NCI-H2227 treated with DMSO at 0.1 percent for 48 hours (cell line): Measurements from ENCODE around the gene UTP25.
"Not testable (repeated sequence)": the region's sequence is repeated elsewhere in the genome, so short reads cannot be mapped to it uniquely, and the experiment has no call there.

Experiments used
- DNase-seq: peaks from one replicate; lab custom pipeline; 2025; lab: John Stamatoyannopoulos, UW

UTP25 gene

DNA sequence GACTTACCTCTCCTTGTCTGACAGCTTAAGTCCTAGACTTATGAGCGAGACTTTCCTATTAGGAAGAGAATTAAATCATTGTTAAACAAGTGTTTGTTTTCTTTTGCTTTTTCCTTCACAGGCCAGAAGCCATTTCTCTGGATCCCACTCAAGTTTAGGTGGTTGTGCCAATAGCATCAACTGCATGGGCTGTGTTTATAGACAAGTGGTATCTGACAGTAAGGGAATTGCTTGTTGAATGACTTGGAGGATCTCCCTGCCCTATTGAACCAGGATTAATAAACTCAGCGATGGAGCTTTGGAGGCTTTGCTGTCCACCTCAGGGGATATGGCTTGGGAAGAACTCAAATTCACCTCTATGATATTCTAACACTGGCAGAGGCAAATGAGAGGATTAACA is 43.7 kb downstream of the UTP25 start:
- DNase-seq, result no peak

DNA sequence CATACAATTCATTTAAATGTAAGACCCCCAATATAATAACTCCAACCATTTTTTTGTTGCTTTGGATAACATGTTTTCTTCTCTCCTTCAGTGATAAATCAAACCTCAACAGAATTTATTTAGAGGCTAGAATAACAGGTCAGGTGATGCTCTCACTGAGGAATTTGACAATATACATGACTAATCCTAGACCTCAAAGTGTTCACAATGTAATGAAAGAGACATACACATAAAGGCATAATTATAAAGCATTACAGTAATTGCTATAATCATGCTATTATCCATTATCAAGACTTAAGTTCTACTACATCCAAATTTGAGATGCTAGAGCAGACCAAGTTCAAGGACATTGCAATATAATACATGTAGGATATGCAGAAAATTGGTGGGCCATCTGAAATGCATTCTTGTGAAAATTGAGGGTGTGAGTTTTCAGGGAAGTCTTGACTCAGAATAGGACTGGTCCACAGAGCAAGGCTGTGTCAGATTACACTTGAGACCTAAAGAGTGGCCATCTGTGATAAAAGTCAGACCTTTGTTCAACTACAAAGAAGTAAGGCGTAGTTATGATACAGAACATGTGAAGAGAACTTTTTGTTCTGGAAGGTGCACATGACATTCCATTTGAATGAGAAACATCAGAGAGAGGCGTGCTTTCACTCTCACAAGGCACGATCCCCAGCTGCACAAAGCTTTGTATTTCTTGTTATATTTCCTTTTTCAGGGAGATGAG is 45.5 kb downstream of the UTP25 start:
- DNase-seq, result peak; percentile 63

DNA sequence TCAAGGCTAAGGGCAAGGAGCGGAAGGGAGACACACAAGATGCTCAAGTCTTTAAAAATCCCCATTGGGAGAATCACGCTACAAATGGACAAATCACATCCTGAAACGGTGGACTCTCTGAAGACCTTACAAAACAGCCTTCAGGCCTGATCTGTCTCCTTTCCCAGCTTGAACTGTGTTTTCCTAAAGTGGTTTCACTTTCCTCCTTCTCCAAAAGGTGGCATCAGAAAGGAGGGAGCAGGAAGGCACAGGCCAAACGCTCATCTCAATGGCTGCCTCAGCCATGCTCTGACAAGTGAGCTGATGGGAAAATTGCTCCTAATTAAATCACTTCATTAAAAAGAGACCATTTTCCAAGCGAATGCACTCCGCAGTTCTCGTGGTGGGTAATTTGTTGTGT is 47.7 kb downstream of the UTP25 start:
- DNase-seq, result peak; percentile 74

DNA sequence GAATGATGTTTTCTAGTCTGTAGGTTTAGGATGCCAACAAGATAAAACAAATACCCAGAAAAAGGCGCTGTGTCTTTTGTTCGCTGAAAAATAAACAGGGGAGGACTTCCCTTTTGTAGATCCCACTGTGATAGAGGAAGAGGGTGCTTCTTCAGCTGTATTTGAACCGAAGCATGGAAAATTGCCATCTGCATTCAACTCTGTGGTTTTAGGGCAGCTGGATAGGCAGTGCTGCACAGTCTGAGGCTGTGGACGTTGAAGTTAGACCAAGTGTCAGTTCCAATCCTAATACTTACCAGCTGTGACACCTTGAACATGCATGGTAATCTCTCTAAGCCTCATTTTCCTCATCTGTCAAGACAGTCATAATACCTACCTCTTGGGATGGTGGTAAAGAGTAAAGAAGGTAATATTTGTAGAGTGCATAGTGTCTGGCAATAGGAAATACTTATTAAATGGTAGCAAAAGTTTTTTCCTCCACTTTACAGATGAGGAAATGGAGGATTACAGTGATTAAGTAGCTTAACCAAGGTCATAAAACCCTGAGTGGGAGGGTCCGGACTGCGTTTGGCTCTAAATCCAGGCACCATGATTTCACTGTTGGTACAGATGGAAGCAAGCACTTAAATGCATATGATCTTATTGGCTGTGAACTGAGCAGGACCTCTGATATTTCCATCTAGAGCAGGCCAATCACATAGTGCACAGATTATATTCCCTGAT is 48.5 kb downstream of the UTP25 start:
- DNase-seq, result no peak

DNA sequence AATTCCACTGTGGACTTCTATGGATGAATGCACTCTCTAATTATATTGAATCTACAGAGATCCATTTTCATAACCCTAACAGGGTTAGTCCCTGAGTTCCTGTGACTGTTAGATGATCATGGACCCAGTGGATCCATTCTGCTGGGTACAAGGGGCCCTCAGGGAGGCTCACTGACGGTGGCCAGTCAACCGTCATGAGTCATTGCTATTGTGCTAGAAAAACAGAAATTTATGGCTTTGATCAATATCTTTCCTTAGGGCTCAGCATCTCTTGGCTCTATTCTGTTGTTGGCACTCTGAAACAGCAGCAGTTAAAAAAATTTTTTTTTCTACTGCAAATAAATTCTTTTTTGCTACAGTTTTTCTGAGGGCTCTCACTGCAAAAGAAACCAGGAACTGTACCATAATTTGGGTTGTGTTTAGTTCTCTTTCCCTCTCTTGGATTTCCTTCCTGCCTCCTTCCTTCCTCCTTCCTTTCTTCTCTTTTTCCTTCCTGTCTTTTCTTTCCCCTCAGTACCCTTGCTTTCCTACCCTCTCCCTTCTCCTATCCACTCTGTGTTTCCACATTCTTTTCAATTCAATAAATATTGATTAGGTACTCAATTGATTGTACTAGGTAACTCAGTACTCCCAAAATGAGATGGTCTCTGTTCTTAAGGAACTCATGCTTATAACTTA is 49.5 kb downstream of the UTP25 start:
- DNase-seq, result no peak

DNA sequence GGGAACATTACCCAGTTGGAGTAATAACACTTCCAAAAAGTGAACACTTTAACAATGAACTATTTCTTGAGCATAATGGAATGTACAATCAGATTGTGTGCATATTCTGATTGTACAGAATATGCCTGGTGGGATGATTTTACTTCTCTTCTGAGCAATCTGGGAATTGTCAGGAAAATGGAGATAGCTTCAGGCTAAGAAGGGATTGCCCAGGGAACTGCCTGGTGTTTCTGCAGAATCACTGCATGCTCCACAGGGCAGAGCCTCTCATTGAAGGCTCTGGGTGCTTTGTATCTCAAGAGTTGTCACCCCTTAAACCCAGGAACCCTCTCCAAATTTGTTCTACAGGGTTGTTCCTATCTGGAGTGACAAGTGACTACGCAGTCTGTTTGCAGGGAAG is 51.2 kb downstream of the UTP25 start:
- no peak for DNase-seq

DNA sequence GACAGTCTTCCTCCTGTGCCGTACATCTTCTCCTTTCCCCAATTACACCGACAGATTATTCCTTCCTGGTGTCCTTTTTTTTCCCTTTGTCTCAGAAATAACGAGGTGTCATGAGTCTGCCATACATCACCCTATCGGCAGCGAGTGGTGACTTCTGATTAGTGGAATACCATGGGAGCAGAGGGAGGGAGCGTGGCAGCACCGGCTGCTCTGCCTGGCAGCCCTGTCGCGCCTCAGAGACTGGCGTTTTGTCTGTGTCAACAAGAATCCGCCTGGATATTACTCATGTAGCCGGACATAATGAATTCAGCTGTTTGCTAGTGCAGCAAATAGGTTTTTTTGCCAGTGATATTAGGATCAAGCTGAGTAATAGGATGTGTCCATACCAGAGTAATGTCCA is 51.8 kb downstream of the UTP25 start:
- DNase-seq, result peak; percentile 86

DNA sequence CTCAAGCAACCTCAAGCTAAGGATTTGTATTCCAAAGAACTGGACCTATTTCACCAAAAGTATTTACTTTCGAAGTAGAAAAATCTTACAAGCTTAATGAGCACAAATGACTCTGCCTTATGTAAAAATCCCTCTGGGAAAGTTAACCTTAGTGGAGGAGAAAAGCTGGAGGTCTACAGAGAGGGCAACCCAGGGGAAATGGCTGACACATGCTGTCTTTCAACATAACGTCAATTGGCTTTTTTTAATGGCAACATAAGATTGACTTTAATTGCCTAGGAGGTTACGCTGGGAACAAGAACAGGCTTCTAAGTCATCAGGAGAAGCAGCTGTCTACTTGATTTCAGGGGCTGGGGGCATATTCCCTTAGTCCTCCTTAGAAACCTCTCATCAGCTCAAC is 52.3 kb downstream of the UTP25 start:
- peak; percentile 47 for DNase-seq

DNA sequence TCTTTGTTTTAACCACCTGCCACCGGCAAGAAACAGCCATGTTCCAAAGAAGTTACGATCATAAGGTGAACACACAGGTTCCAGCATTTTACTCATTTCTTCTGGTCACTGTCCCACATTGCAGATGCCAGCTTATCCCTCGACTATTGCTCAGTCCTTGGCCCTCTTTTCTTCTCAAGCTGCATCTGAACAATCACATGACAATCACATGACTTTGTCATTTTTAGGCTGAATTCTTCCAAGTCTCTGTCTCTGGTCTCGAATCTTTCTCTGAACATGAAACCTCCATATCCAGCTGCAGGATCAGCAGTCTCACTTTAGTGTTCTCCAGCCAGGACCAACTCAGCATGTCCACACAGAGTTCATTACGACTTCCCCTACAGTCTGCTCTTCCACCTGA is 53.8 kb downstream of the UTP25 start:
- no peak for DNase-seq

DNA sequence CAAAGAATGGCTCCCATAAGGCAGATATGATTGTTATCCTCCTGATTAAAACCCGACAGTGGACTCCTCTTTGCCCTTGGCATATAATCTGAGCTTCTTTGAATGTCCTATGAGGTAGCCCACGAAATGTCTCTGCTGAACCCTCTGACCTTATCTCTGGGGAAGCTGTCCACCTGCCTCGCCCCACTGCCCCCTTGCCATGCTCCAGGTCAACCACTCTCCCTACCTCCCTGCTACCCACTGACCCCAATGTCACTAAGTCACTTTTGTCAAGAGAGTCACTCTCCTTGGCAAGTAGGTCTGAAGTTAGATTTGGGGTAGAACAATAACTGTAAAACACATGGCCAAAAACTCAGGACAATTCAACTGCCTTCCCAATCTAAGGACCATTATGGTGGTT is 54.5 kb downstream of the UTP25 start:
- DNase-seq, result no peak

DNA sequence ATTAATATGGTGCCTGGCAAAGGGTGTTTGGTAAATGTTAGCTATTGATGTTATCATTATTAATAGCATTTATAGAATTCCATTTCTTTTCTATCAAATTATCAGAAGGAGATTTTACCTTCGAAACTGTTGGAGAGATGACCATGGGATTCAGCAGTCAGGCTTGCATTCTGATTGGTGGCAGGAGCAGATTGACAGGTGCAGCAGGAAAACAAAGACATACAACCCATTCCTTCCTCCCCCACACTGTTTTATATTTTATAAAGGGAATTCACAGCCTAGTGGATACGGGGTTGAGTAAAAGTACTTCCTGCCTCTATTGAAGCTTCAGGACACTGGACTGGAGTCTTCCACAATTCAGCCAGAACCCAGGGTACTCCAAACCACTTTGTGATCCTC is 55.2 kb downstream of the UTP25 start:
- DNase-seq, result no peak

DNA sequence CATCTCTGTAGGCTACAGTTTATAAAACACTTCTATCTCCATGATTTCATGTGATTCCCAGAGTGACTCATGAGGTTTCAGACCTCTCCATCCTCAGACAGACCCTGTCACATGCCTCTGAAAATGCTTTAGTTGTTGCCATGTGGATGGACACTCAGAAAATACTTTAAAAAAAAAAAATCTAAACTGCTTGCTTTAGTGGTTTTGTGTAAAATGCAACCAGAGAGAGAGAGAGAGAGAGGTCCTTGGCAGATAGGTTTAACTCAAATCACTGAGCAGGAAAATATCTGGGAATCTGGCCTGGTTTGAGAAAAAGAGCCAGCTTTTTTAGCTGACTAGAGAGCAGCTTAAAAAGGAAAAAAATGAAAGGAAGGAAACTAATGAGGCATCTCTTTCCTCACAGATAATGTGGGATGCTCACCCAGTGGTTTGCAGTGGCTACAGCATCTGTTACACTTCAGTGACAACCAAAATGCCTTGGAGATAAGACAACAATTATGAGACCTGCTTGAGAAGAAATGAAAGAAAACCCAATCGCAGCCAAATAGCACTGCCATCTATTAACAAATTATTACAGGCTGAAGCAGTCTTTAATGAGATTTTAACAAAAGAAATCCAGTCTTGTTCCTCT is 55.7 kb downstream of the UTP25 start:
- DNase-seq, result peak; percentile 35

DNA sequence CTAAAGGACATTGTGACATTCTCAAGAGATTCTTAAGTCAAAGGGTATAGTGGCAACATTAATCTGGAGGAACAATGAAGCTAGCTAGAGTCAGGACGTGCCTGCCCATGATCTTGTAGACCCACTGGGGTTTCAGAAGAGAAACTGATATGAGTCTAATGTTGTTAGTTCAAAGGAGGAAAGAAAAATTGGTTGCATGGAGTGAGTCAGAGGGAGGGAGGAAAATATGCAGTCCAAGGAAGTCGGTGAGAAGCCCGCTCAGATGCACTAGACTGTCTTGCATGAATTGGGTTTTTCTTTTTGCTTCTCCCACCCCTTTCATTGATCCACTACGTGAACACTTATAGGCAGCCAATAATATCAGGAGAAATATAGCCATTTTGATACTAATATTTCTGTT is 56.5 kb downstream of the UTP25 start:
- no peak for DNase-seq

DNA sequence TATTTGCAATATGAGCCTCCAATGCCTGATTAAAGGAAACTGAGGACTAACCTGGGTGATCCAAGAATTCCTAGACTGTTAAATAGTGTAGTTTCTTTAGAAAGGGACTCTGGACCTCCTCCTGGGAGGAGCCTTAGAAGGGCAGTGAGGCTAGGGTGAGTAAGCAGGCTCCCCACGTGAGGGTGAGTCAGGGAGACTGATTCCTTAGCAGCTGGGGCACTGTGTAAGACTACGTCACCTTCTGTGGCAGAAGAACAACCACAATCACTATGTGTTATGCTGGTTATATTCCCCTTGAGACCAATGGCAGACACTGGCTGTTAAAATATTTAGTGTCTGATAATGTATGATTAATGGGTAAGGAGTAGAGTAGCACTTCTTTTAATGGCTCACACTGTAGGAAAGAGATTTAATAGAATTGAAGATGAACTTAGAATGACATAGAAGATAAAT is 56.9 kb downstream of the UTP25 start:
- no peak for DNase-seq

DNA sequence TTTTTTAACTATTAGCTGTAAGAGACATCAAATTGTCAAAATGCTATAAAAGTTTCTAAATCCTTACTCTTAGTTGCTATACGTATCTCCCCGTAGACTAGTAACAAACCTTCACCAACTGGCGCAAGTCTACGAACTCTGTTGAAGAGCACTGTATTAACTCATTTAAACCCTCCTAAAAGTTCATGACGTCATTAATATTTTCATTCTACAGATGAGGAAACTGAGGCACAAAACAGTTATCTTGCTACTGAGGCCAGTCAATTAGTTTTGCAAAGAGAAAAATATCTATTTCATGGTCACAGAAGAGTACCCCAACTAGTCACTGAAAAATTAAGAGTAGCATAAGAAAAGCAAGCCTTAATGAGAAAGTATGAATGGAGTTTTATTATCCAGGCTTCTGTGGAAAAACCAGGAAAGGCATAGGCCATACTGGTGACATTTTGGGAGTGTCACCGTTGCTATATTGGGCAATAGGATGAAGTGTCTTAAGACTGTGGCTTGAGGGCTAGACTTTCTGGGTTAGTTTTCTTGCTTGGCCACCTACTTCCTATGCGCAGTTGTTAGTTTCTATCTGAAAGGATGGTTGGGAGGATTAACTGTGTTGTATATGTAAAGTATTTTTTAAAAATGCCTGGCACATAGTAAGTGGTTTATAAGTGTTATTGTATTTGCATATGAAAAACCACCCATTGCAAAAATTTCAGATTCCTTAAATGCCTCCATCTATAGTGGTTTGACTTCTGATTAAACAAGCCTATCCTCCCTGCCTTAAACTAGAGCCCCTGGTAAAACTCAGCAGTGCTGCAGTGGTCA is 57.8 kb downstream of the UTP25 start:
- no peak for DNase-seq

DNA sequence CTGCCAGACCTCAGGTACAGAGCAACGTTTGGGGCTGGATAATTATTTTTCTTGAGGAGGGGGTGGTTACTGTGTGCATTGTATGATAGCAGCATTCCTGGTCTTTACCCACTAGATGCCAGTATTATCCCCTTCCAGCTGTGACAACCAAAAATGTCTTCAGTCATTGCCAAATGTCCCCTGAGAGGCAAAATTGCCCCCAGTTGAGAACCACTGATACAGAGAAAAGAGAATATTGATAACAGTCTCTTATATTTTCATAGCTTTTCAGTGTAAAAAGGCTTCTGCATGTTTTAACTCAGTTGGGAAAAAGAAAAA is 58.4 kb downstream of the UTP25 start:
- DNase-seq, result peak; percentile 39

DNA sequence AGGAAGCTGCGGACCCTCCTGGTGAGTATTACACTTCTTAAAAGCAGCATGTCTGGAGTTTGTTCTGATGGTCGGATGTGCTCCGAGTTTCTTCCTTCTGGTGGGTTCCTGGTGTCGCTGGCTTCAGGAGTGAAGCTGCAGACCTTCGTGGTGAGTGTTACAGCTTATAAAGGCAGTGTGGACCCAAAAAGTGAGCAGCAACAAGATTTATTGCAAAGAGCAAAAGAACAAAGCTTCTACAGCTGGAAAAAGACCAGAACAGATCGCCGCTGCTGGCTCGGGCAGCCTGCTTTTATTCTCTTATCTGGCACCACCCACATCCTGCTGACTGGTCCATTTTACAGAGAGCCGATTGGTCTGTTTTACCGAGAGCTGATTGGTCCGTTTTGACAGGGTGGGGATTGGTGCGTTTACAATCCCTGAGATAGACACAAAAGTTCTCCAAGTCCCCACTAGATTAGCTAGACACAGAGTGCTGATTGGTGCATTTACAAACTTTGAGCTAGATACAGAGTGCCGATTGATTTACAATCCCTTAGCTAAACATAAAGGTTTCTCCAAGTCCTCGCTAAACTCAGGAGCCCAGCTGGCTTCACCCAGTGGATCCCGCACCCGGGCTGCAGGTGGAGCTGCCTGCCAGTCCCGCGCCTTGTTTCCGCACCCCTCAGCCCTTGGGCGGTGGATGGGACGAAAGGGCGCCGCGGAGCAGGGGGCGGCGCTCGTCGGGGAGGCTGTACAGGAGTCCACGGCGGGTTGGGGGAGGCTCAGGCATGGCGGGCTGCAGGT is 60.7 kb downstream of the UTP25 start:
- not testable (repeated sequence) for DNase-seq

DNA sequence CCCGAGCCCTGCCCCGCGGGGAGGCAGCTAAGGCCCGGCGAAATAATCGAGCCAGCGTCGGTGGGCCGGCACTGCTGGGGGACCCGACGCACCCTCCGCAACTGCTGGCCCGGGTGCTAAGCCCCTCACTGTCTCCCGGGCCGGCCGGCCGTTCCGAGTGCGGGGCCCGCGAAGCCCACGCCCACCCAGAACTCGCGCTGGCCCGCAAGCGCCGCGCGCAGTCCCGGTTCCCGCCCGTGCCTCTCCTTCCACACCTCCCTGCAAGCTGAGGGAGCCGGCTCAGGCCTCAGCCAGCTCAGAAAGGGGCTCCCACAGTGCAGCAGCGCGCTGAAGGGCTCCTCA is 61.3 kb downstream of the UTP25 start:
- DNase-seq, result no peak

DNA sequence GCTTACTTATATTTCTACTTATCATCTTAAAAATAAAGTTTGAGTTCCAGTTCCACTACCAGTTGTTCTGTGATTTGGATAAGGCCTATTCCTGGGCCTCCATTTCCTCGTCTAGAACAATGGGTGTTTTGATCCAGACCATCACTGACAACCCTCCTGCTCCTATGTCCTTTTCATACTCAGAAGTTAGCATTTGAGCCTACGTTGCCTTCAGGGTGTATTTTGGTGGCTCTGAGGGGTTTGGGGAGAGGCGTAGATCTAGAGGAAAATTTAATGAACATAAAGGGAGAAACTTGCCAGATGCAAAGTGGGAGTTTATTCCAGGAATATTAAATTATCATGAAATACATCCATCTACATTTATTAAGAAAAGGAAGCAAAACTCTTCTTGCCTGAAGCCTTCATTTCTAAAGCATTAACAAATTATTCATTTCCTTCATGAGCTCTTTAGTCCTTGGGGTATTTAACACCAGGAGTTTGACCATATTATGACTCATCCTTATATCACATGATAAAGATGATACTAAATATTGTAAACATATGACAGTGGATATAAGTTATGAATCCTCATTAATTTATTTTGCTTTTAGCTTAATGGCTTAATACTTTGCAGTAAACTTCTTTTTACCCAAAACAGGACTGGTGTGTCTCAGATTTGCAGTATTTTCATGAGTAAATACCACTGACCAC is 63.0 kb downstream of the UTP25 start:
- no peak for DNase-seq

DNA sequence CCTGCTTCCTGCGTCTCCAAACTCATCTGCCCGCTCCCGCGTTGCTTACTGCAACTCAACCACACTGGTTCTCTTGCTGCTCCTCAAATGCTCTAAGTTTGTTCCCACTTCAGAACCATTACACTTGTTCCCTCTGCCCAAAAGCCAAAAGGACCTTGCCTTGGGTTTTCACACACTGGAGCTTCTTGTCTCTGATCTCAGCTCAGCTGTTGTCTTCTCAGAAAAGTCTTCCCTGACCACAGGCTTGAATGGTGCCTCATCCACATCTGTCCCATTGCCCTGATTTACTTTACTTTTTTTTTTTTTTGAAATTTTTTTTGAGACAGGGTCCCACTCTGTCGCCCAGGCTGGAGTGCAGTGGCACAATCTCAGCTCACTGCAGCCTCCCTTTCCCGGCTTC is 66.0 kb downstream of the UTP25 start:
- no peak for DNase-seq

DNA sequence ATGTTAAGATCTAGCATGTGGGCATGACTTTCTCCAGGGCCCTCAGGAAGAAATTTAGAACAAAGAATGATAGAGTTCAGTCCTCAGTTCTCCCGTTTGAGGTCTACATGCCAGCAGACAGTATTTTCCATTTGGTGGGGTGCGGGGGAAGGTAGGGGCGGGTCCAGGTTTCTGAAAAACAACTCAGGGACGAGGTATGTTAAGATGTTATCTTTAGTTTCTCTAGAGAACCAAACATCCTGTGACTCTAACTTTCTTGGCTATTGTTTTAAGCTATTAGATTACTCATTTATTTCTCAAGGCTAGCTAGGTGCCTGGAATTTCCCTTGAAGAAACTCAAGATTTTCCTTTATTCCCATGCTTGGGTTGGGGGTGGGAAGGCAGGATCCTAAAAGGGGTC is 67.9 kb downstream of the UTP25 start:
- no peak for DNase-seq
